Nephron progenitor cell (in vitro differentiated cells): Measurements from ENCODE around the gene ATP8A1.

Experiments
- DNase-seq: peaks from one replicate; pipeline ENCODE4 v3.0.0; 2021
- H3K27ac Mint-ChIP-seq: 2 replicates; pipeline ENCODE4 v1.8.0; 2021; ENCODE audit warnings: mild to moderate bottlenecking, moderate library complexity, mixed read lengths
- H3K27me3 Mint-ChIP-seq: 2 replicates; pipeline ENCODE4 v1.8.0; 2021; ENCODE audit warnings: mild to moderate bottlenecking, low read depth, mixed read lengths; ENCODE audit not compliant: poor library complexity
- H3K36me3 Mint-ChIP-seq: 2 replicates; pipeline ENCODE4 v1.8.0; 2021; ENCODE audit warnings: low read depth, mixed read lengths
- H3K4me1 Mint-ChIP-seq: 2 replicates; pipeline ENCODE4 v1.8.0; 2021; ENCODE audit warnings: mixed read lengths
- H3K4me3 Mint-ChIP-seq: 2 replicates; pipeline ENCODE4 v1.8.0; 2021; ENCODE audit warnings: mild to moderate bottlenecking, moderate library complexity, mixed read lengths
- H3K9me3 Mint-ChIP-seq: 2 replicates; pipeline ENCODE4 v1.8.0; 2021; ENCODE audit warnings: mild to moderate bottlenecking, moderate library complexity, mixed read lengths
- CTCF ChIP-seq: fragments of 200-600 bp; sonication (generic); IDR thresholded peaks from 2 replicates; pipeline ENCODE4 v1.5.0; 2021; ENCODE audit warnings: antibody characterized with exemption

ATP8A1 gene

GRCh38 chr4:42396752-42397634 is 259.9 kb downstream of the ATP8A1 start, which contains the start of gene SHISA3:
Gene SHISA3 (plus strand): TSS chr4:42397488. CDS start chr4:42398057, 569 bp downstream.
- Mint-ChIP-seq H3K4me1 (peaks cover 54% of the 10 kb centered on the region), H3K9me3 (no peaks in the 10 kb centered on the region), H3K36me3 (no peaks in the 10 kb centered on the region), H3K4me3 (peak within 1 kb of the TSS; percentile 88), H3K27me3 (peaks cover 80% of the 10 kb centered on the region), H3K27ac (no peak within 1 kb of the TSS)
- TF ChIP-seq CTCF, result no peak
- peak; percentile 34 for DNase-seq

GRCh38 chr4:42396361-42396751 is 260.5 kb downstream of the ATP8A1 start:
- no peaks in the 10 kb centered on the region for H3K36me3 Mint-ChIP-seq
- DNase-seq, result no peak
- H3K4me3 Mint-ChIP-seq, result peak overlapping the region; percentile 79
- no peaks in the 10 kb centered on the region for H3K9me3 Mint-ChIP-seq
- TF ChIP-seq CTCF, result no peak
- H3K4me1 Mint-ChIP-seq, result peaks cover 58% of the 10 kb centered on the region
- H3K27me3 Mint-ChIP-seq, result peaks cover 78% of the 10 kb centered on the region
- no peak overlapping the region for H3K27ac Mint-ChIP-seq

GRCh38 chr4:42395595-42395994 is 261.3 kb downstream of the ATP8A1 start:
- H3K4me1 Mint-ChIP-seq, result peaks cover 58% of the 10 kb centered on the region
- peak overlapping the region; percentile 12 for H3K4me3 Mint-ChIP-seq
- no peak overlapping the region for H3K27ac Mint-ChIP-seq
- no peak for DNase-seq
- TF ChIP-seq CTCF, result no peak
- no peaks in the 10 kb centered on the region for H3K36me3 Mint-ChIP-seq
- no peaks in the 10 kb centered on the region for H3K9me3 Mint-ChIP-seq
- H3K27me3 Mint-ChIP-seq, result peaks cover 70% of the 10 kb centered on the region

GRCh38 chr4:42392436-42392835 is 264.5 kb downstream of the ATP8A1 start:
- Mint-ChIP-seq H3K27me3 (peaks cover 49% of the 10 kb centered on the region), H3K36me3 (no peaks in the 10 kb centered on the region), H3K4me3 (no peak overlapping the region), H3K9me3 (no peaks in the 10 kb centered on the region), H3K27ac (no peak overlapping the region), H3K4me1 (peaks cover 40% of the 10 kb centered on the region)
- TF ChIP-seq CTCF, result no peak
- DNase-seq, result no peak

DNA sequence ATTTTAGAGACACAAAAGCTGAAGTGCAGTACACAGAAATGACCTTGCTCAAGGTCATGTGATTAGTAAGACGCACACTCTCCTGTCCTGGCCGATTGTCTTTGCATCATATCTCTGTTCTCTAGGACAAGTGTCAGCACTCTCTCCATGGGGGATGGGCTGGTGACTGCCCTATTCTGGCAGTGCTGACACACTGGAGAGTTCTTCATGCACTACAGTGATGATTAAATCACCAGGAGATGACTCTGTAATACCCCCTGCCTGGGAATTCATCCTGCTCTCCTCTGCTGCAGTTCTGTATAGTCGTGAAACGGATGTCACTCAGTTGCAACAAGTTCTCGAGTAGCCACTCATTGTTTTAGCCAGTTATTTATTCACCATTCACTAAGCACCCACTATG is 264.9 kb downstream of the ATP8A1 start:
- Mint-ChIP-seq H3K36me3 (no peaks in the 10 kb centered on the region), H3K9me3 (no peaks in the 10 kb centered on the region), H3K27ac (no peak overlapping the region), H3K27me3 (peaks cover 45% of the 10 kb centered on the region), H3K4me3 (no peak overlapping the region), H3K4me1 (peaks cover 39% of the 10 kb centered on the region)
- DNase-seq, result no peak
- TF ChIP-seq CTCF, result no peak

GRCh38 chr4:42391355-42391664 is 265.6 kb downstream of the ATP8A1 start:
- Mint-ChIP-seq H3K4me3 (no peak overlapping the region), H3K27ac (no peak overlapping the region), H3K36me3 (no peaks in the 10 kb centered on the region), H3K4me1 (peaks cover 32% of the 10 kb centered on the region), H3K9me3 (no peaks in the 10 kb centered on the region), H3K27me3 (peaks cover 38% of the 10 kb centered on the region)
- DNase-seq, result no peak
- TF ChIP-seq CTCF, result no peak
